AG09309 (cell line): Measurements from ENCODE around the gene WDFY2.

Experiments used
- DNase-seq: peaks from one replicate; pipeline ENCODE4 v3.0.0-alpha.2; 2010; ENCODE audit warnings: low read depth
- H3K4me3 ChIP-seq: 2 replicates; pipeline ENCODE4 v1.5.1; 2011; ENCODE audit warnings: mild to moderate bottlenecking, low read depth, low read length, moderate library complexity; ENCODE audit not compliant: control insufficient read depth
- CTCF ChIP-seq: IDR thresholded peaks from 2 replicates; pipeline ENCODE4 v1.5.1; 2011; ENCODE audit warnings: mild to moderate bottlenecking, low read depth, low read length, inconsistent platforms; ENCODE audit not compliant: insufficient read depth, control insufficient read depth; ENCODE audit errors: missing control alignments

WDFY2 gene

GRCh38 chr13:51660813-51661212 is 76.6 kb downstream of the WDFY2 start:
- DNase-seq = no peak
- no peak for TF ChIP-seq CTCF
- H3K4me3 ChIP-seq = no peak overlapping the region

- no peak for DNase-seq
- no peak overlapping the region for H3K4me3 ChIP-seq
- no peak for TF ChIP-seq CTCF
Measured at GRCh38 chr13:51663973-51664957, 80.0 kb downstream of the WDFY2 start.

- TF ChIP-seq CTCF = no peak
- DNase-seq = no peak
Measured at GRCh38 chr13:51665456-51665855, 81.2 kb downstream of the WDFY2 start.

GRCh38 chr13:51666374-51666773 is 82.1 kb downstream of the WDFY2 start:
- no peak for DNase-seq
- no peak for TF ChIP-seq CTCF

More at GRCh38 chr13:51665456-51665855, 81.2 kb downstream of the WDFY2 start:
- H3K4me3 ChIP-seq = no peak overlapping the region

GRCh38 chr13:51666839-51667238 is 82.6 kb downstream of the WDFY2 start:
- H3K4me3 ChIP-seq = no peak overlapping the region
- TF ChIP-seq CTCF = no peak
- no peak for DNase-seq

More at GRCh38 chr13:51666374-51666773, 82.1 kb downstream of the WDFY2 start:
- H3K4me3 ChIP-seq = no peak overlapping the region

GRCh38 chr13:51668580-51669195 is 84.4 kb downstream of the WDFY2 start:
- no peak for TF ChIP-seq CTCF
- DNase-seq = no peak

More at GRCh38 chr13:51668580-51669195, 84.4 kb downstream of the WDFY2 start:
- H3K4me3 ChIP-seq = no peak overlapping the region
